ENCODE results near the gene ASTE1. TPM values are rescaled to one million over a fixed set of nuclear protein-coding genes. Genes with fewer than 3 reads are reported as not detected.

Gene ASTE1
- total and polyA plus RNA-seq, 9 of the 15 experiments (the other 6 are each of a cell fraction or from before 2014, with no cell fraction given) = 3.5 to 12.1 (median 6.9) TPM

DNA sequence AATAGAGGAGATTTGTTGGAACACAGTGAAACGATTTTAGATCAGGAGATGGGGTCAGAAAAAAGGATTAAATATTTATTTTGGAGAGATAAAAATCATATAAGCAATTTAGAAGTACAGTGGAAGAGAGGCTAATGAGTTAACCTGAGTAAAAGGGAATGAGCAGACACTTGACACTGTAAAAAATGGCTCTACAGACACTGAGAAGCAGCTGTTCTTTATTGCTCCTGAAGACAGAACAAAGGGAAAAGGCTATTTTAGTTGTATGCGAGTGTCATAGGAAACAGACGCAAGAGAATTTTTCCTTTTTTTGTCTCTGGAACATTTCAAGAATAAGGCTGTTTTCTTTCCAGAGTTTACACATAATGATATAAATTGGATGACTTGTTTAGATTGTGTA, 34.3 kb downstream of the ASTE1 start:
- Histone ChIP-seq H3K27ac (ENCODE audit: extremely low read depth, low read depth, low read length) (no peak overlapping the region), H3K27me3 (ENCODE audit: control insufficient read depth in 2 of 2, insufficient read depth in 2 of 2, low read length in 2 of 2) (no peaks in the 10 kb centered on the region), H3K4me3 (no peak overlapping the region), H3K4me1 (replicated peaks in 1 of 2; ENCODE audit: control insufficient read depth in 2 of 2, insufficient read depth in 2 of 2, low read length in 2 of 2) (no peaks in the 10 kb centered on the region), H3K9me1 (ENCODE audit: control insufficient read depth, insufficient read depth, low read length) (no peaks in the 10 kb centered on the region), H3K4me2 (ENCODE audit: insufficient read depth, low read length) (no peak overlapping the region), H4K20me1 (replicated peaks; ENCODE audit: control insufficient read depth, insufficient read depth, low read length) (no peaks in the 10 kb centered on the region), H3K36me3 (ENCODE audit: control insufficient read depth, insufficient read depth, low read length) (peaks cover 24% of the 10 kb centered on the region; the same call in 2 of the 3 replicates), H3K9ac (ENCODE audit: insufficient read depth in 1 of 2, low read depth in 2 of 2, low read length in 2 of 2) (no peak overlapping the region), H3K9me3 (replicated peaks; ENCODE audit: control insufficient read depth, insufficient read depth, low read depth, low read length) (no peaks in the 10 kb centered on the region), H2AFZ (ENCODE audit: low read depth, low read length) (no peak overlapping the region), H3K79me2 (ENCODE audit: control insufficient read depth, insufficient read depth, low read length) (no peaks in the 10 kb centered on the region)
- intact Hi-C loops (cut with micrococcal nuclease) (no loop called here), in situ Hi-C loops (cut with MboI) (no loop called here)
- 50% methylated on average over 1 of the region's 3 CpGs for WGBS (ENCODE audit: insufficient coverage, low coverage, missing lambda C conversion rate)
- CTCF ChIA-PET (ENCODE audit: low intra/inter-chr PET ratio) = no interaction called here
- BruUV-seq (replicated peaks) = no TSS peak
- POLR2A ChIA-PET = interaction anchor here (0.8 kb wide), 1 partner anchor 18 kb away, joined by 4 read pairs; no protein-coding TSS in a partner anchor
- DNase-seq (ENCODE audit: extremely low read depth in 1 of 4, low spot score in 3 of 4) (no peak), ATAC-seq (no peak), FAIRE-seq (no peak)
- TF ChIP-seq ZNF134 (CRISPR knock-in tag; conservative IDR thresholded peaks at IDR 0.05) (no peak), MTA1 (IDR thresholded peaks at IDR 0.05; ENCODE audit: borderline replicate concordance) (no peak), ZBTB1 (CRISPR knock-in tag; IDR thresholded peaks at IDR 0.05; ENCODE audit: borderline replicate concordance, low read depth) (no peak), ZNF316 (IDR thresholded peaks at IDR 0.05) (no peak), L3MBTL2 (IDR thresholded peaks at IDR 0.05) (no peak), ZNF778 (CRISPR knock-in tag; IDR thresholded peaks at IDR 0.05) (no peak), ZZZ3 (IDR thresholded peaks at IDR 0.05) (no peak), MTA2 (IDR thresholded peaks at IDR 0.05; ENCODE audit: low read depth) (no peak), TAF1 (IDR thresholded peaks at IDR 0.05; ENCODE audit: control insufficient read depth, extremely low read depth, insufficient read depth, low read length, severe bottlenecking) (no peak), RB1 (IDR thresholded peaks at IDR 0.05; ENCODE audit: low read depth) (no peak), TSC22D4 (tag; IDR thresholded peaks at IDR 0.05) (no peak), BCOR (IDR thresholded peaks at IDR 0.05) (no peak), SP2 (IDR thresholded peaks at IDR 0.05; ENCODE audit: extremely low read depth, low read depth, low read length, poor library complexity, severe bottlenecking) (no peak), DPF2 (IDR thresholded peaks at IDR 0.05) (no peak)
- TF ChIP-seq, protein P1, sequence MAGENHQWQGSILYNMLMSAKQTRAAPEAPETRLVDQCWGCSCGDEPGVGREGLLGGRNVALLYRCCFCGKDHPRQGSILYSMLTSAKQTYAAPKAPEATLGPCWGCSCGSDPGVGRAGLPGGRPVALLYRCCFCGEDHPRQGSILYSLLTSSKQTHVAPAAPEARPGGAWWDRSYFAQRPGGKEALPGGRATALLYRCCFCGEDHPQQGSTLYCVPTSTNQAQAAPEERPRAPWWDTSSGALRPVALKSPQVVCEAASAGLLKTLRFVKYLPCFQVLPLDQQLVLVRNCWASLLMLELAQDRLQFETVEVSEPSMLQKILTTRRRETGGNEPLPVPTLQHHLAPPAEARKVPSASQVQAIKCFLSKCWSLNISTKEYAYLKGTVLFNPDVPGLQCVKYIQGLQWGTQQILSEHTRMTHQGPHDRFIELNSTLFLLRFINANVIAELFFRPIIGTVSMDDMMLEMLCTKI (IDR thresholded peaks at IDR 0.05; ENCODE audit: partially characterized antibody) = no peak

Measured in K562 (cell line).